MM.1S (cell line): ENCODE results near the gene TBC1D16.

Source experiments
- EZH2 ChIP-seq: fragments of 300-600 bp; sonication (generic); optimal IDR thresholded peaks from 2 replicates; pipeline ENCODE3; 2017; ENCODE audit warnings: low read depth, mild to moderate bottlenecking, antibody characterized with exemption, low read length, mixed read lengths
- EZH2phosphoT487 ChIP-seq: fragments of 300-600 bp; sonication (generic); IDR thresholded peaks from 2 replicates; pipeline ENCODE4 v1.6.1; 2018; ENCODE audit warnings: antibody characterized with exemption, low read length
- TF ChIP-seq, protein P1 (sequence below): fragments of 300-600 bp; sonication (generic); IDR thresholded peaks from 2 replicates; pipeline ENCODE4 v1.5.1; 2016; ENCODE audit warnings: antibody characterized with exemption, low read length, mixed read lengths

GRCh38 chr17:79891113-79891730, 144.4 kb downstream of the TBC1D16 start:
- TF ChIP-seq, protein P1, sequence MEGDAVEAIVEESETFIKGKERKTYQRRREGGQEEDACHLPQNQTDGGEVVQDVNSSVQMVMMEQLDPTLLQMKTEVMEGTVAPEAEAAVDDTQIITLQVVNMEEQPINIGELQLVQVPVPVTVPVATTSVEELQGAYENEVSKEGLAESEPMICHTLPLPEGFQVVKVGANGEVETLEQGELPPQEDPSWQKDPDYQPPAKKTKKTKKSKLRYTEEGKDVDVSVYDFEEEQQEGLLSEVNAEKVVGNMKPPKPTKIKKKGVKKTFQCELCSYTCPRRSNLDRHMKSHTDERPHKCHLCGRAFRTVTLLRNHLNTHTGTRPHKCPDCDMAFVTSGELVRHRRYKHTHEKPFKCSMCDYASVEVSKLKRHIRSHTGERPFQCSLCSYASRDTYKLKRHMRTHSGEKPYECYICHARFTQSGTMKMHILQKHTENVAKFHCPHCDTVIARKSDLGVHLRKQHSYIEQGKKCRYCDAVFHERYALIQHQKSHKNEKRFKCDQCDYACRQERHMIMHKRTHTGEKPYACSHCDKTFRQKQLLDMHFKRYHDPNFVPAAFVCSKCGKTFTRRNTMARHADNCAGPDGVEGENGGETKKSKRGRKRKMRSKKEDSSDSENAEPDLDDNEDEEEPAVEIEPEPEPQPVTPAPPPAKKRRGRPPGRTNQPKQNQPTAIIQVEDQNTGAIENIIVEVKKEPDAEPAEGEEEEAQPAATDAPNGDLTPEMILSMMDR: no peak
- no peak for TF ChIP-seq EZH2
- TF ChIP-seq EZH2phosphoT487: no peak
